ENCODE results near the gene MCTP2. TPM values are rescaled to one million over a fixed set of nuclear protein-coding genes. Genes with fewer than 3 reads are reported as not detected.

MCTP2 gene
- total RNA-seq, 4 donors from 2014 or later = 12.0 to 18.3 (median 15.2) TPM

GRCh38 chr15:94416267-94416666 lies 184.9 kb downstream of the MCTP2 start:
- H3K27ac ChIP-seq = no peak overlapping the region

GRCh38 chr15:94416820-94417219 lies 185.5 kb downstream of the MCTP2 start:
- Histone ChIP-seq H3K36me3 (no peaks in the 10 kb centered on the region), H3K9me3 (no peaks in the 10 kb centered on the region), H3K4me3 (no peak overlapping the region), H3K27ac (no peak overlapping the region), H3K27me3 (no peaks in the 10 kb centered on the region), H3K4me1 (peaks cover 0 to 40% (median 9%) of the 10 kb centered on the region in 4 donors)
- TF ChIP-seq EP300 (IDR thresholded peaks at IDR 0.05) (no peak), POLR2A (IDR thresholded peaks at IDR 0.05) (no peak), CTCF (IDR thresholded peaks at IDR 0.05) (no peak)
- 87% methylated on average over 3 of the region's 3 CpGs for WGBS, 2 donors
- no peak for DNase-seq (ENCODE audit: low spot score in 2 of 2)

More at GRCh38 chr15:94416267-94416666, 184.9 kb downstream of the MCTP2 start:
- Histone ChIP-seq H3K4me1 (peaks cover 0 to 40% (median 9%) of the 10 kb centered on the region in 4 donors), H3K4me3 (no peak overlapping the region), H3K27me3 (no peaks in the 10 kb centered on the region), H3K36me3 (no peaks in the 10 kb centered on the region), H3K9me3 (no peaks in the 10 kb centered on the region)
- TF ChIP-seq EP300 (IDR thresholded peaks at IDR 0.05) (no peak), CTCF (IDR thresholded peaks at IDR 0.05) (no peak), POLR2A (IDR thresholded peaks at IDR 0.05) (no peak)
- 94 to 95% methylated on average over 7 of the region's 7 CpGs for WGBS, 2 donors
- no peak for DNase-seq (ENCODE audit: low spot score in 2 of 2)

GRCh38 chr15:94417501-94418293 lies 186.3 kb downstream of the MCTP2 start:
- WGBS, 2 donors = 45 to 48% methylated on average over 12 of the region's 12 CpGs
- TF ChIP-seq POLR2A (IDR thresholded peaks at IDR 0.05) = no peak
- TF ChIP-seq EP300 (IDR thresholded peaks at IDR 0.05) = no peak
- no peak for TF ChIP-seq CTCF (IDR thresholded peaks at IDR 0.05)

GRCh38 chr15:94421706-94422105 lies 190.3 kb downstream of the MCTP2 start:
- Histone ChIP-seq H3K4me3 (no peak overlapping the region), H3K27ac (no peak overlapping the region), H3K4me1 (peaks cover 0 to 13% (median 0%) of the 10 kb centered on the region in 4 donors), H3K36me3 (no peaks in the 10 kb centered on the region), H3K9me3 (no peaks in the 10 kb centered on the region), H3K27me3 (no peaks in the 10 kb centered on the region)
- WGBS, 2 donors = 65 to 68% methylated on average over 1 of the region's 1 CpG
- no peak for TF ChIP-seq EP300 (IDR thresholded peaks at IDR 0.05)
- no peak for TF ChIP-seq POLR2A (IDR thresholded peaks at IDR 0.05)
- no peak for TF ChIP-seq CTCF (IDR thresholded peaks at IDR 0.05)
- DNase-seq (ENCODE audit: low spot score in 2 of 2) = no peak

More at GRCh38 chr15:94417501-94418293, 186.3 kb downstream of the MCTP2 start:
- no peaks in the 10 kb centered on the region for H3K27me3 ChIP-seq
- no peaks in the 10 kb centered on the region for H3K9me3 ChIP-seq
- H3K36me3 ChIP-seq = no peaks in the 10 kb centered on the region
- no peak for DNase-seq (ENCODE audit: low spot score in 2 of 2)
- no peak overlapping the region for H3K27ac ChIP-seq
- no peak overlapping the region for H3K4me3 ChIP-seq
- H3K4me1 ChIP-seq = peaks cover 0 to 39% (median 9%) of the 10 kb centered on the region in 4 donors

- Histone ChIP-seq H3K4me1 (no peaks in the 10 kb centered on the region), H3K27ac (no peak overlapping the region), H3K9me3 (peaks cover 0 to 3% (median 0%) of the 10 kb centered on the region in 4 donors), H3K4me3 (no peak overlapping the region), H3K36me3 (no peaks in the 10 kb centered on the region), H3K27me3 (no peaks in the 10 kb centered on the region)
- no peak for TF ChIP-seq POLR2A (IDR thresholded peaks at IDR 0.05)
- TF ChIP-seq CTCF (IDR thresholded peaks at IDR 0.05) = no peak
- TF ChIP-seq EP300 (IDR thresholded peaks at IDR 0.05) = no peak
- no peak for DNase-seq (ENCODE audit: low spot score in 2 of 2)
- WGBS, 2 donors = 85 to 98% methylated on average over 1 of the region's 1 CpG
These were observed 200.9 kb downstream of the MCTP2 start for GRCh38 chr15:94432279-94432678.
